Muscle of leg (tissue), 11 donors: ENCODE data around the gene ATP2B1. TPM values are rescaled to one million over a fixed set of nuclear protein-coding genes. Genes with fewer than 3 reads are reported as not detected.

ENCODE experiments used
- DNase-seq: peaks from one replicate; pipeline ENCODE4 v3.0.0; 2013
- H3K27ac ChIP-seq: one replicate; pipeline ENCODE4 v1.5.1; 2013; ENCODE audit warnings: mild to moderate bottlenecking, low read length, control low read depth
- H3K27me3 ChIP-seq: one replicate; pipeline ENCODE4 v1.6.1; 2013; ENCODE audit warnings: low read length; ENCODE audit not compliant: control insufficient read depth, insufficient read depth
- H3K36me3 ChIP-seq: one replicate; pipeline ENCODE4 v1.6.1; 2013; ENCODE audit warnings: low read length; ENCODE audit not compliant: control insufficient read depth, insufficient read depth
- H3K4me1 ChIP-seq: one replicate; pipeline ENCODE4 v1.6.1; 2013; ENCODE audit warnings: low read length; ENCODE audit not compliant: control insufficient read depth, insufficient read depth
- H3K4me3 ChIP-seq: one replicate; pipeline ENCODE4 v1.5.1; 2013; ENCODE audit warnings: low read length, control low read depth
- H3K9me3 ChIP-seq: replicated peaks from 2 replicates; pipeline ENCODE4 v1.6.1; 2013; ENCODE audit warnings: low read depth, low read length; ENCODE audit not compliant: control insufficient read depth
- WGBS: methylation state at CpG from one replicate; pipeline ENCODE4 v1.1.5; 2013; ENCODE audit warnings: missing lambda C conversion rate; ENCODE audit not compliant: insufficient coverage; 5-methylcytosine and 5-hydroxymethylcytosine counted together
- polyA plus RNA-seq, 8 donors: library from polyadenylated mRNA; unstranded; fragments of 120-200 nt; gene quantifications; one replicate each; pipeline versions ENCODE4 v1.2.1 to v1.2.3, GENCODE V29; 2013; ENCODE audit warnings: inconsistent platforms in 1 of 8, low replicate concordance in 1 of 8; ENCODE audit not compliant: insufficient read length in 8 of 8, insufficient read depth in 1 of 8
- total RNA-seq: library from RNA; stranded (reverse); fragments of 120-200 nt; gene quantifications from one replicate; pipeline ENCODE4 v1.2.4, GENCODE V29; 2013

Gene ATP2B1
- total and polyA plus RNA-seq, 9 donors = 59.3 to 112 (median 87.4) TPM

GRCh38 chr12:89721291-89721987, 12.8 kb upstream of the ATP2B1 start:
- H3K4me3 ChIP-seq = no peak overlapping the region
- DNase-seq = peak; percentile 54
- H3K4me1 ChIP-seq = no peaks in the 10 kb centered on the region
- 70% methylated on average over 5 of the region's 8 CpGs for WGBS
- no peaks in the 10 kb centered on the region for H3K36me3 ChIP-seq
- H3K9me3 ChIP-seq = no peaks in the 10 kb centered on the region
- no peak overlapping the region for H3K27ac ChIP-seq
- no peaks in the 10 kb centered on the region for H3K27me3 ChIP-seq

GRCh38 chr12:89717759-89718523, 9.3 kb upstream of the ATP2B1 start:
- H3K4me1 ChIP-seq = no peaks in the 10 kb centered on the region
- no peaks in the 10 kb centered on the region for H3K36me3 ChIP-seq
- no CpG with 5 or more reads among the region's 2 CpGs for WGBS
- H3K9me3 ChIP-seq = peaks cover 3% of the 10 kb centered on the region
- H3K27me3 ChIP-seq = no peaks in the 10 kb centered on the region
- DNase-seq = no peak
- no peak overlapping the region for H3K4me3 ChIP-seq
- H3K27ac ChIP-seq = no peak overlapping the region

GRCh38 chr12:89712706-89713105, 4.1 kb upstream of the ATP2B1 start:
- H3K36me3 ChIP-seq = no peaks in the 10 kb centered on the region
- peaks cover under 1% of the 10 kb centered on the region for H3K27me3 ChIP-seq
- WGBS = no CpG with 5 or more reads among the region's 3 CpGs
- H3K27ac ChIP-seq = no peak overlapping the region
- no peak for DNase-seq
- H3K4me3 ChIP-seq = no peak overlapping the region
- no peaks in the 10 kb centered on the region for H3K4me1 ChIP-seq
- H3K9me3 ChIP-seq = peaks cover 3% of the 10 kb centered on the region

- H3K27ac ChIP-seq = peak overlapping the region; percentile 98
- no CpG with 5 or more reads among the region's 7 CpGs for WGBS
- H3K36me3 ChIP-seq = no peaks in the 10 kb centered on the region
- H3K27me3 ChIP-seq = peaks cover 2% of the 10 kb centered on the region
- peak overlapping the region; percentile 96 for H3K4me3 ChIP-seq
- H3K9me3 ChIP-seq = peaks cover 3% of the 10 kb centered on the region
- H3K4me1 ChIP-seq = peaks cover 2% of the 10 kb centered on the region
- DNase-seq = peak; percentile 21
Measured at GRCh38 chr12:89710873-89711750, 2.5 kb upstream of the ATP2B1 start.

- Histone ChIP-seq H3K9me3 (peaks cover 3% of the 10 kb centered on the region), H3K36me3 (no peaks in the 10 kb centered on the region), H3K27ac (peak overlapping the region; percentile 98), H3K4me3 (peak overlapping the region; percentile 96), H3K27me3 (peaks cover 2% of the 10 kb centered on the region), H3K4me1 (peaks cover 2% of the 10 kb centered on the region)
- WGBS = 0% methylated on average over 21 of the region's 45 CpGs
- peak; percentile 79 for DNase-seq
Measured at GRCh38 chr12:89709995-89710872, 1.6 kb upstream of the ATP2B1 start.

- peak; percentile 100 for DNase-seq
- Histone ChIP-seq H3K4me1 (peaks cover 2% of the 10 kb centered on the region), H3K36me3 (no peaks in the 10 kb centered on the region), H3K4me3 (peak overlapping the region; percentile 96), H3K27me3 (peaks cover 2% of the 10 kb centered on the region), H3K9me3 (peaks cover under 1% of the 10 kb centered on the region), H3K27ac (peak overlapping the region; percentile 98)
- WGBS = under 1% methylated on average over 85 of the region's 103 CpGs
Measured at GRCh38 chr12:89709157-89709994, 738 bp upstream of the ATP2B1 start.

- Histone ChIP-seq H3K4me3 (peak overlapping the region; percentile 83), H3K27ac (peak overlapping the region; percentile 91), H3K36me3 (no peaks in the 10 kb centered on the region), H3K27me3 (peaks cover 2% of the 10 kb centered on the region), H3K9me3 (no peaks in the 10 kb centered on the region), H3K4me1 (peaks cover 4% of the 10 kb centered on the region)
- peak; percentile 54 for DNase-seq
- under 1% methylated on average over 55 of the region's 73 CpGs for WGBS
Measured at GRCh38 chr12:89707703-89708564, 704 bp downstream of the ATP2B1 start.

- peak; percentile 60 for DNase-seq
- Histone ChIP-seq H3K4me3 (peak overlapping the region; percentile 83), H3K27ac (peak overlapping the region; percentile 91), H3K27me3 (peaks cover 2% of the 10 kb centered on the region), H3K4me1 (peaks cover 4% of the 10 kb centered on the region), H3K9me3 (no peaks in the 10 kb centered on the region), H3K36me3 (no peaks in the 10 kb centered on the region)
- 8% methylated on average over 7 of the region's 17 CpGs for WGBS
Measured at GRCh38 chr12:89706986-89707702, 1.5 kb downstream of the ATP2B1 start.
